ENCODE data around the gene GSTK1.

GRCh38 chr7:143289421-143289820 is 26.2 kb downstream of the GSTK1 start:
- TF ChIP-seq CTCF (IDR thresholded peaks at IDR 0.05) (no peak), SIN3A (IDR thresholded peaks at IDR 0.05; ENCODE audit: borderline replicate concordance, low read depth, low read length) (no peak), TCF12 (IDR thresholded peaks at IDR 0.05) (no peak), YY1 (IDR thresholded peaks at IDR 0.05; ENCODE audit: low read depth) (no peak), NRF1 (IDR thresholded peaks at IDR 0.05; ENCODE audit: low read depth, low read length) (no peak), POLR2AphosphoS5 (IDR thresholded peaks at IDR 0.05; ENCODE audit: low read depth, low read length) (no peak)
